OCI-LY7 (cell line): Measurements from ENCODE around the gene QSER1. TPM values are rescaled to one million over a fixed set of nuclear protein-coding genes. Genes with fewer than 3 reads are reported as not detected.

Experiments used
- BruUV-seq: library from RNA; stranded (reverse); fragments of 400-500 nt; replicated peaks from 2 replicates; lab custom pipeline; 2021; lab: Mats Ljungman, UMichigan
- CTCF ChIA-PET: fragments of 300-600 bp; sonication (Branson Sonifier 250); formaldehyde crosslinking; loops from one replicate; lab custom pipeline; 2022; ENCODE audit warnings: antibody characterized with exemption; ENCODE audit not compliant: unreplicated experiment; lab: Charles Lee
- POLR2A ChIA-PET: fragments of 300-600 bp; sonication (Branson Sonifier 250); formaldehyde crosslinking; loops from one replicate; lab custom pipeline; 2022; ENCODE audit warnings: antibody characterized with exemption; lab: Charles Lee
- DNase-seq: peaks from one replicate; pipeline ENCODE4 v3.0.0-alpha.2; 2015; ENCODE audit warnings: low spot score
- H2AFZ ChIP-seq: fragments of 200-600 bp; sonication (generic), shearing (Covaris generic); 2 replicates; pipeline ENCODE4 v1.6.1; 2014; ENCODE audit warnings: mild to moderate bottlenecking, antibody characterized with exemption, low read length, moderate library complexity
- H3K27ac ChIP-seq: fragments of 200-600 bp; sonication (generic); 2 replicates; pipeline ENCODE4 v1.5.1; 2014; ENCODE audit warnings: mixed run types, low read depth, mild to moderate bottlenecking, moderate library complexity, low read length, inconsistent platforms; ENCODE audit not compliant: poor library complexity, severe bottlenecking
- H3K36me3 ChIP-seq: fragments of 200-600 bp; sonication (generic); 2 replicates; pipeline ENCODE4 v1.6.1; 2014; ENCODE audit warnings: mild to moderate bottlenecking, antibody characterized with exemption, low read length, moderate library complexity, mixed read lengths; ENCODE audit not compliant: insufficient read depth
- H3K4me1 ChIP-seq: fragments of 200-600 bp; sonication (generic); 2 replicates; pipeline ENCODE4 v1.5.1; 2014; ENCODE audit warnings: mild to moderate bottlenecking, low read length; ENCODE audit not compliant: insufficient read depth, poor library complexity, severe bottlenecking
- H3K4me2 ChIP-seq: fragments of 200-600 bp; sonication (generic); 2 replicates; pipeline ENCODE4 v1.6.1; 2014; ENCODE audit warnings: mild to moderate bottlenecking, low read length
- H3K4me3 ChIP-seq: fragments of 200-600 bp; sonication (generic); 2 replicates; pipeline ENCODE4 v1.5.1; 2014; ENCODE audit warnings: mild to moderate bottlenecking, low read depth, low read length; ENCODE audit not compliant: poor library complexity, severe bottlenecking
- H3K79me2 ChIP-seq: fragments of 200-600 bp; sonication (generic); 2 replicates; pipeline ENCODE4 v1.6.1; 2016; ENCODE audit warnings: low read depth, mild to moderate bottlenecking, low read length, moderate library complexity, mixed read lengths; ENCODE audit not compliant: insufficient read depth
- H3K9me2 ChIP-seq: fragments of 200-600 bp; sonication (generic); 2 replicates; pipeline ENCODE4 v1.6.1; 2016; ENCODE audit warnings: mild to moderate bottlenecking, low read length, mixed read lengths; ENCODE audit not compliant: insufficient read depth
- H3K9me3 ChIP-seq: fragments of 200-600 bp; sonication (generic); 2 replicates; pipeline ENCODE4 v1.6.1; 2014; ENCODE audit warnings: mild to moderate bottlenecking, mixed run types, low read length, mixed read lengths
- H4K20me1 ChIP-seq: fragments of 200-600 bp; sonication (generic); 2 replicates; pipeline ENCODE4 v1.6.1; 2014; ENCODE audit warnings: mild to moderate bottlenecking, antibody characterized with exemption, low read length, moderate library complexity, mixed read lengths; ENCODE audit not compliant: insufficient read depth
- EZH2phosphoT487 ChIP-seq: fragments of 200-600 bp; sonication (generic); IDR thresholded peaks from 2 replicates; pipeline ENCODE4 v1.6.1; 2018; ENCODE audit warnings: low read depth, borderline replicate concordance, mild to moderate bottlenecking, mixed run types, antibody characterized with exemption, low read length, moderate library complexity, mixed read lengths
- intact Hi-C: fragments of 100-400 bp; cut with micrococcal nuclease; formaldehyde crosslinking; loops from one replicate; pipeline ENCODE4 v1.10.0; 2022; ENCODE audit not compliant: unreplicated experiment
- total RNA-seq, 2 experiments: library from RNA; depleted of rRNA in 1 of 2; stranded (reverse); fragments of >200 nt in 1 of 2; shearing (Covaris generic) in 1 of 2; gene quantifications; 2 replicates each; pipeline ENCODE4 v1.2.3, GENCODE V29; 2014 to 2022
- TF ChIP-seq, protein P1 (sequence below): fragments of 200-600 bp; sonication (generic); conservative IDR thresholded peaks from 2 replicates; pipeline ENCODE4 v1.5.1; 2014; ENCODE audit warnings: mild to moderate bottlenecking, antibody characterized with exemption, low read length, moderate library complexity, mixed read lengths

Gene QSER1
- total RNA-seq, 2 experiments from 2014 or later = 30.6 to 46.3 TPM

DNA sequence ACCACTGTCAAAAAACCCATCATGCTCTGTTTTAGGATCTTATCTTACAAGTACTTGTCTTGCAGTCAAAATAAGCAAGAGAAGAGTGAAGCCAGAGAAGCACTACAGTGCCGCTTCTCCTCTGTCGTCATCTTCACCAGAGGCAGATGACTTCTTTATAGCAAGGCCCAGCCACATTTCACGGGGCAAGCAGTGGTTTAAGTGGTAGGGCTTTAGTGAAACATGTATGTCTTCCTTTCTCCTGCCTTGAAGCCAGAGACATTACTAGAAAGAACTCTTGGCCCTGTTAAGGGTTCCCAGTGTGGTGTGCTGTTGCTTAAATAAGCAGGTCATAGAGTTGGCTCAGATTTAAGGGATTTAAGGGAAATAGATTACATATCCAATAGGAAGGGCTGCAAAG lies 80.2 kb downstream of the QSER1 start:
- ChIA-PET POLR2A (interaction anchor here (0.6 to 1.8 kb wide), 2 partner anchors 12 to 297 kb away, joined by 3 to 6 read pairs; no protein-coding TSS in a partner anchor), CTCF (no interaction called here)
- Histone ChIP-seq H3K4me2 (no peak overlapping the region), H3K36me3 (peaks cover 85% of the 10 kb centered on the region), H3K27ac (no peak overlapping the region), H3K9me2 (no peaks in the 10 kb centered on the region), H2AFZ (no peak overlapping the region), H3K79me2 (no peaks in the 10 kb centered on the region), H3K4me3 (no peak overlapping the region), H3K4me1 (no peaks in the 10 kb centered on the region), H4K20me1 (no peaks in the 10 kb centered on the region), H3K9me3 (no peaks in the 10 kb centered on the region)
- no peak for DNase-seq
- BruUV-seq = no TSS peak
- TF ChIP-seq, protein P1, sequence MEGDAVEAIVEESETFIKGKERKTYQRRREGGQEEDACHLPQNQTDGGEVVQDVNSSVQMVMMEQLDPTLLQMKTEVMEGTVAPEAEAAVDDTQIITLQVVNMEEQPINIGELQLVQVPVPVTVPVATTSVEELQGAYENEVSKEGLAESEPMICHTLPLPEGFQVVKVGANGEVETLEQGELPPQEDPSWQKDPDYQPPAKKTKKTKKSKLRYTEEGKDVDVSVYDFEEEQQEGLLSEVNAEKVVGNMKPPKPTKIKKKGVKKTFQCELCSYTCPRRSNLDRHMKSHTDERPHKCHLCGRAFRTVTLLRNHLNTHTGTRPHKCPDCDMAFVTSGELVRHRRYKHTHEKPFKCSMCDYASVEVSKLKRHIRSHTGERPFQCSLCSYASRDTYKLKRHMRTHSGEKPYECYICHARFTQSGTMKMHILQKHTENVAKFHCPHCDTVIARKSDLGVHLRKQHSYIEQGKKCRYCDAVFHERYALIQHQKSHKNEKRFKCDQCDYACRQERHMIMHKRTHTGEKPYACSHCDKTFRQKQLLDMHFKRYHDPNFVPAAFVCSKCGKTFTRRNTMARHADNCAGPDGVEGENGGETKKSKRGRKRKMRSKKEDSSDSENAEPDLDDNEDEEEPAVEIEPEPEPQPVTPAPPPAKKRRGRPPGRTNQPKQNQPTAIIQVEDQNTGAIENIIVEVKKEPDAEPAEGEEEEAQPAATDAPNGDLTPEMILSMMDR = no peak
- TF ChIP-seq EZH2phosphoT487 = no peak
- intact Hi-C loops = no loop called here

DNA sequence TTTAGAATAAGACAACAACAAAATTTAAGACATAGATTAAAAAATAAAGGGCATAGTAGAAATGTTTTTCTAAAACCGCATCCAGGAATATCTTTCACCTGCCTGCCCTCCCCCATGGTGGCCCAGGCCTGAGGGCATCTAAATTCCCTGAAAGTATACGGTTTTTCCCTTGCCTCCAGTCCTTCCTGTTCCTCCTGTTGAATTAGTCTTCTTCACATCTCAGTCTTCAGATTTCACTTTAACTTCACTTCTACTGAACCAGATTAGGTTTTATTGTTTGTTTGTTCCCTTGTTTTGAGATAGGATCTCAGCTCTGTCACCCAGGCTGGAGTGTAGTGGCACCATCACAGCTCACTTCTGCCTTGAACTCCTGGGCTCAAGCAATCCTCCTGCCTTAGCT lies 90.0 kb downstream of the QSER1 start:
- H3K4me3 ChIP-seq = no peak overlapping the region
- no peaks in the 10 kb centered on the region for H3K9me2 ChIP-seq
- H4K20me1 ChIP-seq = no peaks in the 10 kb centered on the region
- BruUV-seq = no TSS peak
- H3K4me2 ChIP-seq = no peak overlapping the region
- no peaks in the 10 kb centered on the region for H3K4me1 ChIP-seq
- H3K36me3 ChIP-seq = peaks cover 19% of the 10 kb centered on the region
- H2AFZ ChIP-seq = no peak overlapping the region
- no peaks in the 10 kb centered on the region for H3K9me3 ChIP-seq
- intact Hi-C loops = no loop called here
- H3K79me2 ChIP-seq = no peaks in the 10 kb centered on the region
- DNase-seq = no peak
- ChIA-PET CTCF (no interaction called here), POLR2A (interaction anchor here (1.1 kb wide), 1 partner anchor 9 kb away, joined by 4 read pairs; no protein-coding TSS in a partner anchor)
- no peak for TF ChIP-seq EZH2phosphoT487
- TF ChIP-seq, protein P1 = no peak
- H3K27ac ChIP-seq = no peak overlapping the region

DNA sequence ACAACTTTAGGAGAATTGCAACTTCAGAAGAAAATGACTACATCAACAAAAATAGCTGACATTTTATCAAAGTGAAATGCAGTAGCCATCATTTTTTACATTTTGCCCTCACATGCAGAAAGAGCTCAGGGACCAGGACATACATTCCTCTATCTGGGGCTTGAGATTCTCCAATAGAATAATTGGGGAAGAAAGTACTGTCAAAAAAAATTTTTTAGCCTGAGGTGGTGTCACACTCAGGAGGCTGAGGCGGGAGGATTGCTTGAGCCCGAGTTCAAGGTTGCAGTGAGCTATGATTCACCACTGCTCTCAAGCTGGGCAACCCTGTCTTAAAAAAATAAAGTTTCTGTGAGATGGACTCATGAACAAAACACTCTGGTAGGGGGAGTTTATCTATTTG lies 90.9 kb downstream of the QSER1 start:
- no TSS peak for BruUV-seq
- ChIA-PET CTCF (no interaction called here), POLR2A (interaction anchor here (0.6 to 1.2 kb wide), 4 partner anchors 9 to 42 kb away, joined by 3 to 4 read pairs (median 3); no protein-coding TSS in a partner anchor)
- H3K9me2 ChIP-seq = no peaks in the 10 kb centered on the region
- intact Hi-C loops = no loop called here
- H3K4me3 ChIP-seq = no peak overlapping the region
- H3K27ac ChIP-seq = no peak overlapping the region
- TF ChIP-seq EZH2phosphoT487 = no peak
- TF ChIP-seq, protein P1 = no peak
- H4K20me1 ChIP-seq = no peaks in the 10 kb centered on the region
- no peaks in the 10 kb centered on the region for H3K4me1 ChIP-seq
- H3K79me2 ChIP-seq = no peaks in the 10 kb centered on the region
- H3K4me2 ChIP-seq = no peak overlapping the region
- DNase-seq = no peak
- no peak overlapping the region for H2AFZ ChIP-seq
- H3K36me3 ChIP-seq = peaks cover 12% of the 10 kb centered on the region
- H3K9me3 ChIP-seq = no peaks in the 10 kb centered on the region
